NOMO-1 treated with dmso at 0.1 percent for 144 hours (cell line): Measurements from ENCODE around the gene FAHD1.
A peak's percentile ranks its signal among the peaks of the same experiment; 100 is the strongest.
"Not testable (repeated sequence)": the region's sequence is repeated elsewhere in the genome, so short reads cannot be mapped to it uniquely, and the experiment has no call there.

Experiments
- DNase-seq: peaks from one replicate; lab custom pipeline; 2025; ENCODE audit not compliant: unreplicated experiment; lab: John Stamatoyannopoulos, UW

FAHD1 gene

GRCh38 chr16:1839554-1839953, 12.5 kb downstream of the FAHD1 start:
- no peak for DNase-seq

DNA sequence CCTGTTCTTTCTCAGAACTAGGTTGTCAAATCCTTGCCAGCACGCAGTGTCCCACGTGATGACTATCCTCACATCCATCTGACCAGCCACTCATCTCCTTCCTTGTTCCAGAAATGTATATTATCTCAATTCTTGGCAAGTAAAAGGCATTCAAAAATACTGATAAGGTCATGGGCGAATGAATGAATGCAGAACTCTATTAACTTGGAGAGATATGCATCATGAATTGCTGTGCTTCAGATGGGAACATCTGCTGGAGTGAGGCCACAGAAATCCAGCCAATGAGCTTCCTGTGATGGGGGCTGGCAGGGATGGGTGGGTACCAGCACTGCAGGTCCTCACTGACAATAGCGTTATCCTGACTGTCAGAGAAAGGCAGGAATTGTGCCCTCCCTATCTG, 19.0 kb downstream of the FAHD1 start:
- DNase-seq, result no peak

DNA sequence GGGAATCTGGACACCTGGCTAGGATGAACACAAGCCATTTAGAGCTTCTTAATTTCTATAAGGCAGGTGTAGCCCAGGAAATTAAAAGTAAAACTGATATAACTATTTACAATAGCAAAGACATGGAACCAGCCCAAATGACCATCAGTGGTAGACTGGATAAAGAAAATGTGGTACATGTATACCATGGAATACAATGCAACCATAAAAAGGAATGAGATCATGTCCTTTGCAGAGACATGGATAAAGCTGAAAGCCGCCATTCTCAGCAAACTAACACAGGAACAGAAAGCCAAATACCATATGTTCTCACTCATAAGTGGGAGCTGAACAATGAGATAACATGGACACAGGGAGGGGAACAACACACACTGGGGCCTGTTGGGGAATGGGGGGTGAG, 19.4 kb downstream of the FAHD1 start:
- no peak for DNase-seq

- no peak for DNase-seq
These were observed 24.0 kb downstream of the FAHD1 start for GRCh38 chr16:1850981-1851380.

DNA sequence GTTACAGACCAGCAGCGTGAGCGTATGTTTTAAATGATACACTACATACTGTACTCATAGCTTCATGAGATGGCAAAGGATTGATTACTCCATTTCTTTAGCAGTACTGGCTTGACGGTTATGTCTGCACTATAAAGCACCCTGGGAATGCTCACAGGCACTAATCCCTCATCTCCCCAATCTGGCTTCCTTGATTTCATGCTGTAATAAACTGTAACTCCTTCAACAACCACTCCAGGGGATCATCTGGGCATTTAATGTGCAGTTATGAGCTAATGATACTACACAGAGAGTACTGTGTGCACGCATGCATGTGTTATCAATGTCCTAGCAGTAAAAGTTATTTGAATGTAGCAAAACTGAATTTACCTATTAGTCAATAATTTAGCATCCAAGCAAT, 24.8 kb downstream of the FAHD1 start:
- no peak for DNase-seq

DNA sequence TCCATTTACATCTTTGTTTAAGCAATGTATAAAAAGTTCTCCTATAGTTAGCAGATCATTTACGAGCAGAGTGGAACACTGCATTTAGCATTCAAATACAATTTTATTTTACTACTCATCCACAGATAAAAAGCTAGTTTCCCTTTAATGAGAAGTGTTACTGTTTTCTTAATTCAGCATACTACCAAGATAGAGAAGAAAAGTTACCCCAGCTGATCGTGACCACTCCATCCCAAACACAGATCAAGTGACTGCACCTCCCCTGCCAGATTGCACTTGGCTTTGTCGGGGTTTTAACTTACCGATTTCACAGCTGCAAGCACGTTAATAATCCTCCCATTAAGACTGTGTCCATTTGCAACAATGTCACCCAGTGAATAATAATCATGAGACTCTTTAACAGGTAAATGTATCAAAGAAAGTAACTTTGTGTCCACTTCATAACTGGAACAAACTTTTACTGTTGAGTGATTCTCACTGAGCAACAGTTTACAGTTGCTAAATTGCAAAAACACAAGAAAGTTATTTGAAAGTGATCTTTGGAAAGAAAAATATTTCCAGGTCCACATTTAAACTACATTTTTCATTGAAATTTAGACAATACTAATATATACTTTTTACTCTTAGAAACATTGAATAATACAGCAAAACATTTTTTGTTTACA, 30.6 kb downstream of the FAHD1 start:
- no peak for DNase-seq

DNA sequence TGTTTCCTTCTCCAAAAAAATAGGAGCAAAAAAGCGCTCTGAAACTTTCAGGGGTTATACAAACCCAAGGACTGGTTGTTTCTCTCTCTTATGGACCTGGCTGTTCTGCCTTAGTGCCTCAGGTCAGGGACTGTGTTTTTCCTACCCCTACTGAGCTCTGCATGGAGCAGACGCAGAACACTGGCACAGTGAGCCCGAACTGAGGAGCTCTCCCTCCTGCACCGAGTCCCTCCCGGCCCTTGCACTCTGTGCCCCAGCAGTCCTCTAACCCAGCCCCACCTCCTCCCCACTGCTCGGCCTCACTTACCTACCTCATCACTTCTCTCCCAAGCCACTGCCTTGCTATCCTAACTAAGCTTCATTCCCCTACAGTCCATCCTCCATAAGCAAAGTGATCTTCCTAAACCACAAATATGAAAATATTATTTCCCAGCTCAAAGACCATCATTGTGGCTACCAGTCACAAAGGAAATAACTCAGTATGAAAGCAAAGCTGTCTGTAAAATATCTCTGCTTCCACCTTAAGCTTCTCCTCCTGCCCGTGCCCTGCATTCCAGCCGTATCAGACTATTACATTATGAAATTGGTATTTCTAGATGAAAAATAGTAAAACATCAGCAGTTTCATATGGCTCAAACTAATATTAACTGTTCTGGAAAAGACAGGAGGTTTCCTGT, 31.3 kb downstream of the FAHD1 start:
- DNase-seq, result no peak

DNA sequence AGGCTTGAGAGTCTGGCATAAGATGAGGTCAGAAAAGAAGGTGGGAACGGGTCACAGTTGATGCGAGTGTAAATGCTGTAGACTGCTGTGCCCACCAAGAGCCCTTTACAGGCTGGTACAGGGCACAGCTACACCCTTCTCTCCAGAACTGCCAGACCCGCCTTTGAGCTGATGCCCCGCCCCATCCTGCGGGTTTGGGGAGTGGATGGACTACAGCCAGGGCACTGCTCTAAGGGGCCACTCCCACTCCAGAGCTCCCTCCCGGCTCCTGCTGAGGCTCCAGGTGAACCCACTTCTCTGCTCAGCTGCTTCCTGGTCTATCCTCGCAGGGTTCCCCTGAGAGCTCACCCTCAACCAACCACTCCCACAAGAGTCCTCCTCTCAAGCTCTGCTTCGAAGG, 32.6 kb downstream of the FAHD1 start:
- DNase-seq, result no peak

GRCh38 chr16:1861730-1862129, 34.7 kb downstream of the FAHD1 start:
- no peak for DNase-seq

DNA sequence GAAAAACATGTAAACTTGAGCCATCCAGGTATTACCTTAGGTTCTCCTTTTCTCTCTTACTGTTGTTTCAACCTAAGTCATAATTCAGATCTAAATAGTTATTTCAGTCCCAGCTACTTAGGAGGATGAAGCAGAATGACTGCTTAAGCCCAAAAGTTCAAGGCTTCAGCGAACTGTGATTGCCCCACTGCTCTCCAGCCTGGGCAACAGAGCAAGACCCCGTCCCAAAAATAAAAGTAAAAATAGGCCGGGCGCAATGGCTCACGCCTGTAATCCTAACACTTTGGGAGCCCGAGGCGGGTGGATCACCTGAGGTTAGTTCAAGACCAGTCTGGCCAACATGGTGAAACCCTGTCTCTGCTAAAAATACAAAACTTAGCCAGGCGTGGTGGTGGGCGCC, 35.4 kb downstream of the FAHD1 start:
- no peak for DNase-seq

DNA sequence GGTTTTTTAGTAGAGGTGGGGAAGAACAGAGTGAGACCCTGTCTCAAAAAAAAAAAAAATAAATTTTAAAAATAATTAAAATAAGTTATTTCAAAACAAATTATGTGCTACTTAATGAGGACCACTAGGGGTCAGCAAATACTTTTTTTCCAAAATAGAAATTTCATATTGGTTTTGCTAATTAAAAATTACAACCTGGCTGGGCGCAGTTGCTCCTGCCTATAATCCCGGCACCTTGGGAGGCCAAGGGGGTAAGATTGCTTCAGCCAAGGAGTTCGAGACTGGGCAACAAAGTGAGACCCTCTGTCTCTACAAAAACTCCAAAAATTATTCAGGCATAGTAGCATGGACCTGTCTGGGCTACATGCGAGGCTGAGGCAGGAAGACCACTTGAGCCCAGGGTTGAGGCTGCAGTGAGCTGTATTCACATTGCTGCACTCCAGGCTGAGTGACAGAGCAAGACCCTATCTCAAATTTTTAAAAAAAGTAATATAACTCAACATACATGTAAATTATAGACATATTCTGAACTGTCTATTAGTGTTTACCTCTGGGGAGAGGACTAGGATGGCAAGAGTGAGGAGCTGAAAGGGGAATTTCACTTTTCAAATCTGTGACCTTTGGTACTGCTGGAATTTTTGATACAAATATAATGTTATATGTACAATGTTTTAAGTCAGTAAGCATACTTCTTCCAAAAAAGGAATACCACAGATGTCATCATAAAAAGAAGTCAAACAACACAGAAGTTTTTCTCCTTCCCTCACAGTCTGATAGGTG, 36.9 kb downstream of the FAHD1 start:
- peak; percentile 7 for DNase-seq

- DNase-seq, result no peak
These were observed 39.1 kb downstream of the FAHD1 start for GRCh38 chr16:1865902-1866690.

DNA sequence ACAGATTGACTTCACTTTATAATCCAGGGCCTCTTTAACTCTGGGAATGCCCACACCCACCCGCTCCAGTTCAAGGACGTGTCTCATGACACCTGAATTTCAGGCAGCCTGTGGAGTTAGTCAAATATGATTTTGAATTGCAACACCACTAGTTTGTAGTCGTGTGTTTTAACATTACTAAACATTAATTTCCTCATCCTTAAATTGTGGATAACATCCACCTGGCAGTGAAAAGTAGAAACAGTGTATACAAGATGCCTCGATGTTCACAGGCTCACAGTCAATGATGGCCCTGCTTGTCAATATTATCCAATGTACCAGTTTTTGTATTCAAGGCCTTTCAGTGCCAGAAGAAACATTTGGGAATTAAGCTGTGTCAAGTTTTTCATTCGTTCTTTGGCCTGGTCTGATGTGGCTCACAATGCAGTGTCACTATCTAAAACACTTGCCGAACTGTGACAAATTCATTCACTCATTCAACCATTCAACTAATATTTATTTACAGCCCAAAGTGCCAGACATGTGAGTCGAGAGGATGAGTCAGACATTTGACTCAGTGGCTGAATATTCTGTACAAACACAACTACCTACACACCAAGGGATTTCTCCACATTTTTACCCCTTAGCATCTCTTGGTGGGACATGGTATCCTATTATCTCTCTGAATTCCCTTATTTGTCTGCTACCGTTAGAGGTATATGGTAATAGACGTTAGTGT, 43.5 kb downstream of the FAHD1 start:
- DNase-seq, result no peak

GRCh38 chr16:1871974-1872635, 45.1 kb downstream of the FAHD1 start, which contains the start of gene MEIOB:
Gene MEIOB (minus strand): TSS chr16:1872164. CDS start chr16:1868175, 3,989 bp downstream.
- DNase-seq, result peak; percentile 68

DNA sequence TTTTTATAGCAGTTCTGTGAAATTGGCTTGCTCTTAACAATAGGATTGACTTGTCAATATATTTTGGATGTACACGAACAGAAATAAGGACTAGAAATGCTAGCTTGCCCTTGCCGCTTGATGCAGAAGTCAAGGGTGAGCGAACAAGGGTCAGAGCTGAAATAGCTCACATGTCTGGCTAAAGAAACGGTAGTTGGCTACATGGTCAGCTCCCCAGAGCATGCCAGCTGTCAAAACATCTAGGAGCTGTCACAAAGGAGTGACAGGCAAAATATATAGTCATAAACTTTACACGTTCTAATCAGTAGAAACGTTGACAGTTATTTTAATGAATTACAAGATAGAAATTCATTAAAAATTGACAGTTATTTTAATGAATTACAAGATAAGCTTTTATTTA, 47.8 kb downstream of the FAHD1 start:
- DNase-seq, result no peak

- not testable (repeated sequence) for DNase-seq
These were observed 49.1 kb downstream of the FAHD1 start for GRCh38 chr16:1876066-1876465.

GRCh38 chr16:1876468-1876867, 49.5 kb downstream of the FAHD1 start:
- no peak for DNase-seq

DNA sequence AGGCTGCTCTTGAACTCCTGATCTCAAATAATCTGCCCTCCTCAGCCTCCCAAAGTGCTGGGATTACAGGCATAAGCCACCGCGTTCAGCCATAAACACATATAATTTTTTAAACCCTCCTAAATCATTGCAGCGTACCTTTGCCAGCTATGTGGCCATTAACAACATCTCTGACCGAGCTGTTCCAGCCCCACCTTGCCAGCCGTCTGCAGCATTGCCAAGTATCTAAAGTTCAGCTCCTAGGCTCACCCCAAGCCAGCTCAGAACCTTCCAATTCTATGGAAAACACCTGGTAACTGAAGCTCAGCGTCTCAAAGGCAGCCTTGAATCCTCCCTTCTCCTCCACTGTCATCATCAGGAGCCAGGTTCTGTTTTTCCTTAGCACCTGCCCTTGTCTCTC, 50.1 kb downstream of the FAHD1 start:
- DNase-seq, result no peak

DNA sequence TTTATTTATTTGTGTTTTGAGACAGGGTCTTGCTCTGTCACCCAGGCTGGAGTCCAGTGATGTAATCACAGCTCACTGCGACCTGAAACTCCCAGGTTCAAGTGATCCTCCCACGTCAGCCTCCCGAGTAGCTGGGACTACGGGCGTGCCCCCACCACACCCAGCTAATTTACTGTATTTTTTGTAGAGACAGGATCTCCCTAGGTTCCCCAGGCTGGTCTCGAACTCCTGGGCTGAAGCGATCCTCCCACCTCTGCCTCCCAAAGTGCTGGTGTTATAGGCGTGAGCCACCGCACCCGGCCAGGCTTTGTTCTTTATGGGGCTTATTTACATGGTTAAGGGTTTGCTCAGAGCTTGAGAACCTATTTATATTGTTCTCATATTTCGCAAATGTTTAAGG, 50.8 kb downstream of the FAHD1 start:
- no peak for DNase-seq

GRCh38 chr16:1878256-1878655, 51.2 kb downstream of the FAHD1 start:
- DNase-seq, result no peak
